GDM1 (cell line): ENCODE measurements around the gene CMSS1.

ENCODE experiments used
- DNase-seq: peaks from one replicate; lab custom pipeline; 2025; lab: John Stamatoyannopoulos, UW

The CMSS1 gene

DNA sequence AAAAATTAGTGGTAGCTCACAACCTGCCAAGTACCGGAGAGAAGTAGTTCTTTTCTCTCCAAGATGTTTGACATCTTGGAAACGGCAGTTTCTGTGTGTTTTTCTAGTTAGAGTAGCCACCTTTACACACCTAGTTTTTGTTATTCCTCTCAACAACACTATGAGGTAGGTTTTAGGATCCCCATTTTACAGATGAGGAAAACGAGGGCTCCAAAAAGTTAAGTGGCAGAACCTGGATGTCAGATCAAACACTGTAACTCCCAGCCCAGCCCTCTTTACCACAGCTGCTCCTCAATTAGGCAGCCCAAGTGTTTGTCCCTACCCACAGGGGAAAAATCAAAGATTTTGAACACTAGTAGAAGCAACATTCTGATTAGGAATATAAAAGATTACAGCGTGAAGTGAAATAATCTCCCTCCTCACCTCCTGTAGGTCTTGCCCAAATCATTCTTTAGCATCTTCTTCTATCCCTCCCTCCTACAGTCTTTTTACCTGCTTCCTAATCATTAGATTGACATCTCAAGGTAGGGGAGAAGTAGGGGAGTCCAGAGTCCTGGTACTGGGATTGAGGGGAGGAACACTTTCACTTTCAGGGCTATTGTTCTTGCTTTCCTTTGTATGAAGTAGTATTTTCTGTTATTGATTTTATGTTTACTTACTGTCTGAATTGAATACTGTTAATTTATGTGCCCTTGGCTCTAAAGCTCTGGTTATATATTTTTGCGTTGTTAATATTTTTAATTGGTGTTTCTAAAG is 142.6 kb downstream of the CMSS1 start:
- no peak for DNase-seq

DNA sequence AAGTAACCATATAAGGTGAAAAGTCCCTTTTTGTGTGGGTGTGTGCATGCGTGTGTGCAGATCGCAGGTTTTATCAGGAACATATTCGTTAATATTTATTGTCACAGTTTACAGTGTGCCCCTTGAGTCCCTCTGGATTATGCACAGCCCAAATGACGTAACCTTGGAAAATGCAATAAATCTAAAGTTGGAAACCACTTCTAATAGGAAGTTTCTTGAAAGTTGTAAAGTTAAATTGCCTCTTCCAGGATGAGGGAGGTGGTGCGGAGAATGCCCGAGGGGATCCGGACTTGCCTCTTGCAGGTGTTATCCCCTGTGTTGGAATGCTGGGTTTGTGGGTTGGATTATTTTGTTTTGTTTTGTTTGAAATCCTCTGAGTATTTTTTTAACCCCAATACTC is 143.3 kb downstream of the CMSS1 start:
- DNase-seq: no peak

DNA sequence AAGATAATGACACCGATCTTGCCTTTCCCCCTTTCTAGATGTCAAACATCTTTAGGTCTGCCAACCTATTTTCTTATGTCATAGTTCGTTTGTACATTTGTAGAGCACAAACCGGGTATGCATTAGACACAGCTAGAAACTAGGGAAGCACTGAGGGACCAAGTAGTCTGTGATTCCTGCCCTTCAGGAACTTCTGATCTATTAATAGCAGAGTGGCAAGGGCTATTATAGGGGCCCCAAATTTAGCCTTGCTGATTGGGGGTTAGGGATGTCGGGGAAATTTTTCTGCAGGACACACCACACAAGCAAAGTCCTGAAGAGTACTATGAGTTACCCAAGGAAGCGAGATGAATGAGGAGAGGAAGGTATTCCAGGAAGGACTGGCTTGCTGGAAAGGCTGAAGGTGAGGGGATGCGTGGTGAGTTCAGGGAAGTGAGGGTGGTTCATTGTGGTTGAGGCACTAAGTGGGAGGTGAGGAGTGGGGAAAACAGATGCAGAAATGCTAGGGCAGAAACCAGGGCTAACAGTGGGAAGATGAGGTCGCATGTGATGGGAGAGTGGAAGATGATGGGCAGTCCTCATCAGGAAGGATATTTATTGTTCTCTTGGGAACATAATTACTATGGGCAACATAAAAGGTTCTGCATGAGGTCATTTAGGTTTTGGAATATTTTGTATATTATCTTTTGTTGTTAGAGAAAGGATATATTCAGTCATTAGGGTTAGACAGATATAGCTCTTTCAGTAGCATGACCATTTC is 144.3 kb downstream of the CMSS1 start:
- no peak for DNase-seq

DNA sequence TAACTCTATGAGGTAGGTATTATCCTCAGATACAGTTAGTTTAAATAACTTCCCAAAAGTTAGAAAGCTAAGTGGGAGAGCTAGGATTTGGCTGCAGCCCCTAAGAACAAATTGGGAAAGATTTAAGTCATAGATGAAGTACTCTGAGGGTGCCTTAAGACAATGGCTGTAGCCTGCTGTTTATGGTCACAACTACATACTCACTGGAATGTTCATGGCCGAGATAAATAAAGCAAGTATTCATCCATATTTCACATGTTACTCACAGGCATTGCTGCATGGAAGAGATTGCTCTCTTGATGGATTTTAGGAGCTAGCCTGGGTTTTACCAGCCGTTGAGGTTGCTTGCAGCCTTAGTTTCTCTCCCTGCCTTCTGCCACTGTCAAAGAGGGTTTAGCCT is 145.0 kb downstream of the CMSS1 start:
- DNase-seq: no peak

DNA sequence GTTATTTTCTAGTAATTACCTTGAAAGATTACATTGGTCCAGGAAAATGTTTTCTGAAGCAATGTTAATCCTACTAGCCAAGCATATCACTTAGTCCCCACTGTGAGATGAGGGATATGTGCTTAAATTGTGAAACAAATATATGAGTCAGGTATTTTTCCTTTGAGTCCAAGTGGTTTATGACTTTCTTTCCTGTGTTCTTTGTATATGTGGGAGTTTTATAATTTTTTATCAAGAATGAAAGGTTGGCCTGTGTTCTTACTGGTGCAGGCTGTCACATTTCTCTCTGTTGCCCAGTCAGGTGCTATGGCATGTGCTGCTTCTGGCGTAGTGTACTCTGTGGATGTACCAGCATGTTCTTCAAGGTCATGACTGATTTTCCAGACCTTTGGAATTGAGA is 147.4 kb downstream of the CMSS1 start:
- DNase-seq: no peak

DNA sequence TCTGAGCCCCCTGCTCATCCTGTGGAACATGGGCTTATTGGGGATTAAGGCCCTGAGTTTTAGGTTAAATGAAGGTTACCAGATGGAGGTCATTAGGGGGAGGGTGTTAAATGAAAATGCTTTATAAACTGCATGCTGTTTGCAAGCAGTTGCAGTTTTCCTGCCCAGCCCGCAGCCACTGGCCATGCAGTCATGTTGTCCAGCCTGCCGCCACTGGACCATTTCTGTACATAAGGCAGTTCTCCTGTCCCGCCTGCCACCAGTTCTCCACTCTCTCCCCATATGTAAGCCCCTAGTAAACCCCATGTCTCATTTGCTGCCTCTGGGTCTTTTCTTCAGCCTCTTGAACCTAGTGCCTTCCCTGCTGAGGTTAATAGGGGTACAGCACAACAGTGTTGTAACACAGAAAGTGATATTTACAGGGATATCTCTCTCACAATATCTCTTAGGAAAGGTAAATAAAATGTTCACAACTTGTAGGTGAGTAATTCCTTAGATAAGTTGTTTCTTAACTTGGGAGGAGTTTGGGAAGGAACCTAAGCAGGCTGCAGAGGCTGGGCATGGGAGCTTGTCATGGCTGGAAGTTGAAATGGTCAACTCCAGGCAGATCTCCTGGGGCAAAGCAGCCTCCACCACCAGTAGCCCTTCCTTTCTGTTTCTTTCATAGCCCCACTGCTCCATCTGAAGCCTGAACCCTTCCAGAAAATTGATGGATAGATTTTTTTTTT is 148.2 kb downstream of the CMSS1 start:
- DNase-seq: no peak

DNA sequence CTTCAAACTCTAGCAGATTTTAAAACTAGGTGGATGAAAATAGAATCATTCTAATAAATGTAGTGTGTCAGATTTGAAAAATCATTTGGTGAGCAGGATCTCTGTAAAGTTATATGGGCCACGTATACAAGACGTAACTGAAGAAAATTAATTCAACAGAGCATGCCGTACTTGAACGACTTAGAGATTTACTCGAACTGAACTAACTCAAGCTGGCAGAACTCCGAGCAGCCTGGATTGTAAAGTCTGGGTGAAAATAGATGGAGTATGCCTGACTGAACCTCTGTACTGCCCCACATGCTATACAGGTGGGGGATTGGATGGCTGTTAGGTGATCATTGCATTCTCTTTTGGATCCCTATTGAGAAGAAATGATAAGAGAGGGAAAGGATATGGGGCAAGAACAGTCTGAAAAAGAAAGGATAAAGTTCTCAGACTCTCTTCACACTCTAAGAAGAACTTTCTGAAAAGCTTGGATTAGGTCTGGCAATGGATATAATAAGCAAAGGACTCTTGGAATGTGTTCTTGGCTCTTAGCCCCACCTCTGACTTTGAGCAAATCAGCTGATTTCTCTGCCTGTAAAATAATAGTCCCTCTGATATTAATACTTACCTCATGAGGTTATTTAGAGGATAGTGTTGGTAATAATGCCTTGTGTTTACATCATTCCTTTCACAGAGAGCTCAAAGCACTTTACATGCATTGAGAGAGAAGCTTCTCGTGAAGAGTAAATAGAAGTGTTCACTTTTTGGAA is 149.2 kb downstream of the CMSS1 start:
- no peak for DNase-seq

DNA sequence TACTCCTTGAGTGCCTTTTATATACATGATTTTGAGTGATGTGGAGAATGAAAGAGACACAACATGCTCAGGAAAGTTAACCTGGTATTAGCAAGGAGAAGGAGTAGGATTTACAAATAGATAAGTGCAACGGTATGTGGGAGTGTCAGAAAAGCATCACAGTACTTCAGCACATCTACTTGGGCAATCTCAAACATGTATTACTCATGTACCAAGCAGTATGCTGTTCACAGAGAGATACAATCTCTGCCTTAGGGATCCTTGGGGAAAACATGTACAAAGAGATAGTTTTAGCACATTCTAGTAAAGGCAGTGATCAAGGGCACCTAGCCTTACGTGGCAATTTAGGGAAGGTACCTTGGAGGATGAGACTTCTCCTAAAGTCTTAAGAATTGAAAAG is 150.1 kb downstream of the CMSS1 start:
- DNase-seq: no peak

DNA sequence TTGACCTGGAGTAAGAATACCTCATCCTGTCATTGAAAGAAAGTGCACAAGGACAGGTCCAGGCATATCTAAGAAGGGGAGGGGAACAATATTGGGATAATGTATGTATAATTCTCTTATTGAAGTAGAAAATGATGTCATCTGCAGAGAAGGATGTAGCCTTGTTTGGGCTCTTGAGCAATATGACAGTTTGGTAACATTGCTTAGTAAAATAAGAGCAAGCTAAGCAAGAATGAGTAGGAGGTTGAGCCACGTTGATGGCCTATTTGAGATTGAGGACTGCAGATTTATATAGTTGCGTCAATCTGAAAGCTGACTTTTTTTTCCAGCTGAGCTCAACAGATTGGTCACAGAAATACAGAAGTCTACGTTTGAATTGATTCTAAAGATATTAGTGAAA is 151.5 kb downstream of the CMSS1 start:
- no peak for DNase-seq

DNA sequence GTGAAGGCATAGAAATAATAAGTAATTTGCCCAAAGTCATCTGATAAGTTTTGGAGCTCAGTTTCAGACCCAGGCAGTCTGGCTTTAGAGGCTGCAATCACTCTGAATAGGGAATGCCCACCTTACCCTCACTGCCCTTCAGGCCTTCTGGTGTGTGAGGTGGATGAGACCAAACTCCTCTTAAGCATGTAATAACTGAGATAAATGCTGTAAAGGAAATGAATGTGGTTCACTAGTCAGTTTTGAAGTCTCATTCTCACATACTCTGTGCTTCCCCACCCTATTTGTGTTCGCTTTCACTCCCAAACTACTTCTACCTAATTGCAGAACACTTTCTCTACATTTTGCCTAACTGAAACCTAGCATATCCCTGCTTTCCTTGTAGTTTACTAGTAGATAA is 152.5 kb downstream of the CMSS1 start:
- DNase-seq: no peak

DNA sequence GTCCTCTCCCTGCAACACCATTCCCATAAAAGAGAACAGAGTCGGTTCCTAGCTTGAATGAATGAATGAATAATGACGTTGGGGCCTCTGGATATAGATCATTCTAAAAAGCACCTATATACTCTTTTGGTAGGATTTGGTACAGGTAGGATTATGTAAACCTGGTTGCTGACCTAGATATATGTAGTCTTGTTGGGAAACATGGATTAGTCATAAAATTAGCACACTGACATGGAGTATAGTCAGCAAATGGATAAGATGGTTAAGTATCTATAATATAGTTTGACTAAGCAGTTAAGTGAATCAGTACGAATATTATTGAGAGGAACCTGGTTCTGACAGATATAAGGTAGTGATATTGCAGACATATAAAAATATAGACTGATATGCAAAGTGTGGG is 154.1 kb downstream of the CMSS1 start:
- DNase-seq: no peak

DNA sequence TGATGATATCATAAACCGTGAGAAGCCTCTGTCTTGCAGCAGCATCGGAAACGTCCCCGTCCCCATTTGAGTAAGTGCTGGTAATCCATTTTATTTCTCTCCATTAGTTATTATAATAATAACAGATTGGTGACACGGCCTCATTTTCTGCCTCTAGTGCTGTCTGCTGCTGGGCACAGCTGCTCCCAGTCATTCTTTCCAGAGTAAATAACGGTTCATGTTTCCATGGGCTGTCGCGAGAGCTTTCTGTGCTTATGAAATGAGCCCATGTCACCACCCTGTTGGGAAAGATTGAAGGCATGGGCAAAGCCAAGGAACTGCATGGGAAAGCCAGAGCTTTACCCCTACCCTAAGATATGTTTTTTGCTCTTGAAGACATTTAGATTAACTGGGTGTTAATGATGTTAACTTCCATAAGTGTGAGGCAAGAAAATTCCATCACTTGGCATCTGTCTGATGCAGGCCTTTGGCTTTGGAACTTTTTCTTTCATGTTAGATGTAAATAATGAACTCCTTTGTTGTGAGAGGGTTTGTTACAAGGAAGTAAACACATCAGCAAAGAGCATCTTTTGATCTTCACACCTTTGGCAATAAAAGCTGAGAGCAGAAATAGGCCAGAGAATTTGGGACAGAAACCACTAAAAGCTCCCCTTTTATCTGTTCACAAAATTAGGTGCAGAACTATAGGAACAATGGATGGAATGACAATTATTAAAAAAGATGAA is 154.9 kb downstream of the CMSS1 start:
- no peak for DNase-seq

DNA sequence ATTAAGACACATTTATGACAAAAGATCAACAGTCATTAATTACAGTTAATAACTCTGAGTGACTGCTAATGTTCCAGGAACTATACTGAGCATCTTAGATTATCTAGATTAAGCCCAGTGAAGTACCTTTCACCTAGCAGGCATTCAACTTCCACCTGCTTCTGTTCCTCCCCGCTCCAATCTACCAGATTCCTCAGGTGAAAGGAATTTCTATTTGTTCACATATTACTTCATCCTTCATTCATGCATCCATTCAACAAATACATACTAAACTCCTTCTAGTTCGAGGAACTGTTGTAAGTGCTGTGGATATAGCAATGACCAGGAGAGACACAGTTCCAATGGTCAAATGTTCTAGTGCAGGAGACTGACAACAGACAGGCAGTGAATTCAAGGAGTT is 157.3 kb downstream of the CMSS1 start:
- DNase-seq: no peak

DNA sequence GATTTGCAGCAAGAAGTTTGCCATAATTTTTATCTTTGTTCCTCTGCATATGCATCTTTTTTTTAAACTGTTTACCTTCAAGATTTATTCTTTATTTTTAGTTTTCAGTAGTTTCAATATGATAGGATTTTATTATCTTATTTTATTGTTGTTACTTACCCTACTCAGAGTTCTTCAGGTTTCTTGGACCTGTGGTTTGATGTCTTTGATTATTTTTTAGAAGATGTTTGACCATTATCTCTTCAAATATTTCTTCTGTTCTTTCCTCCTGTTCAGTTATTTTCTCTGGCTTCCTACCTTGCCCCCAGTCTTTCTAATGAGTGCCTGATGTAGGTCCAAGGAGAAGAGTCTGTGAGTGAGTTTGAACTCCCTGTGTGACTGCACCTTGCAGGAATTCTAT is 158.9 kb downstream of the CMSS1 start:
- DNase-seq: no peak

DNA sequence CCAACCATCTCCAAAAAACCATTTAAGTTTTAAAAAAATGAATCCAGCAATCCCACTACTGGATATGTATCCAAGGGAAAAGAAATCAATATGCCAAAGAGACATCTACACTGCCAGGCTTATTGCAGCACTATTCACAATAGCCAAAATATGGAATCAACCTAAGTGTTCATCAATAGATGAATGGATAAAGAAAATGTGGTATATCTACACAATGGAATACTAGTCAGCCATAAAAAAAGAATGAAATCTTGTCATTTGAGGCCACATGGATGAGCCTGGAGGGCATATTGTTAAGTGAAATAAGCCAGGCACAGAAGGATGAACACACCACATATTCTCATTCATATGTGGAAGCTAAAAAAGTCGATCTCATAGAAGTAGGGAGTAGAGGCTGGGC is 160.6 kb downstream of the CMSS1 start:
- no peak for DNase-seq

DNA sequence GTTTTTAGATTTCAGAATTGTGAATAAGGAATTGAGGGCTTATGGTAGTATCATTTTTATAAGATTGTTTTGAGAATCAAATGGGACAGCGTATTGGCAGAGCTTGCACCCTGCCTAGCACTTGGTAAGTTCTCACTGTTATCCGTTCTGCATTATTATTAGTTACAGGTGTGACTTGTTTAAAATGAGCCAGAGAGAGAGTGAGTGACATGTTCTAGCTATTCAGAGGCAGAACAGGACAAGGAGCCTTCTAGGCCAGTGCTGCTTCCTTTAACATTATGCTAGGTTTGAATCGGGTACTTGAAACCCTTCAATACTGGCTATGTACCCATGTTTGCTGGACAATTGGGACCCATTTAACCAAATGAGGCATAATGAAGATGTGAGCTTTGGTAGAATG is 162.9 kb downstream of the CMSS1 start:
- no peak for DNase-seq

DNA sequence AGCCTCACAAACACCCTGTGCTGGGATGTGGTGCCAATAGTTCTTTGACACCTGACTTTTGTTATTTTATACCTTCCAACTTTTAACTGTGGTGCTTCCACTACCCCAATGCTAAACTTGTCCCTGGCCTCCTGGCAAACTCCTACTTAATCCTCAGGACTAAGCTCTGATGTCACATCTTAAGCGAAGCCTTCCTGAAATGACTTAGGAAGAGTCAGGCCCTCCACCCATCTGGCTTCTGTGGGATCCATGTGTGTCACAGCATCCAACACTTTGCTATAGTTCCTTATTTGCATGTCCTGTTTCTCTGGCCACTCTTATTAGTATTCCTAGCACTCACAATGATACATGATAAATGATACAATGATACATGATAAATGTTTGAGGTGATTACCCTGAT is 163.5 kb downstream of the CMSS1 start:
- DNase-seq: no peak

DNA sequence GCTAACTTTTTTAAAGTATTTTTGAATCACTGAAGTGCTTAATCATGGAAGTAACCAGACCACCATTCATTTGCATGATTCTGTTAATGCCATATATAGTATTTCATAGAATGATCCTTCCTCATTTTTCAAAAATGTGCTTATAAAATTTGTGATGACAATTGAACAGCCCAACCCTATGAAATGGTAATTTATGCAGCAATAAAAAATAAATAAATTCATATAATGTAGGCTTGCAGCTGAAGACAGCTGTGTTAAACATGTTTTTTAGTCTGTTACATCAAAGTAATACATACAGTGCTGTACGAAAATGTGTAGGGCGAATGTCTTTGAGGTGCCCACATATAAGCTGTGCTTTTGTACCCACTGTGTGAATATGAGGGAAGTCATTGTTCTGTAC is 165.0 kb downstream of the CMSS1 start:
- DNase-seq: no peak

DNA sequence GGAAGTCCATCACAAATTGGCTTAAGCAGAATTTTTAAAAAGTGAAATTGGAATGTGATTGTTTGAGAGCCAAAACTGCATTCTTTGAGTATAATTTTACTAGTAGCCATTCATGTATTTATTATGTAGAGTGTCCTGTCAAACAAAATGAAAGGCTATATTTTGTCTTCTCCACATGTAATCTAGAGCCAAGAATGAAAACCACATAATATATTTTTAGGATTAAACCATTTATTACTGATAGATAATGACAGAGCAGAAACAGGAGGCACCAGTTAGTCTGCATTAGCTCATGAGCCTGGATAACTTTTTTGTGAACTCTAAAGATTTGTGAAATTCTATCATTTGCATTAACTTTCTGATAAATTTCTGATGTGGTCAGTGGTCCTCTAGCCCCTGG is 166.5 kb downstream of the CMSS1 start:
- DNase-seq: no peak

DNA sequence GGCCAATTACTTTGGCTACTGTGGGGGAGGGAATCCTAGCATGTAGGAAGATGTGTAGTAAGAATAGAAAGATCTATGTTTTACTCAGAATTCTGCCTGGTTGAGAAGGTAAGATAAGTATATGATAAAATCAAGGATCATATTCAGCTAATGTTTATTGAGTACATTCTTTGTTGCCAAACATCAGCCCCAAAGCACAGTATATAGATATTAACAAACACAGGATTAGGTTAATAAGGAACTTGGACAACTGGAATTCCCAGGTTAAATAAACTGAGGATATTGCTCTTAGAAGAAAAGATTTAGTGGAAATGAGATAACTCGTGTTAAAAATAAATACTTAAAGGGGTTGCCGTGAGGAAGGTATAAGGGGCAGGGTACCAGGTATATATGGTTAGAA is 167.0 kb downstream of the CMSS1 start:
- DNase-seq: no peak

DNA sequence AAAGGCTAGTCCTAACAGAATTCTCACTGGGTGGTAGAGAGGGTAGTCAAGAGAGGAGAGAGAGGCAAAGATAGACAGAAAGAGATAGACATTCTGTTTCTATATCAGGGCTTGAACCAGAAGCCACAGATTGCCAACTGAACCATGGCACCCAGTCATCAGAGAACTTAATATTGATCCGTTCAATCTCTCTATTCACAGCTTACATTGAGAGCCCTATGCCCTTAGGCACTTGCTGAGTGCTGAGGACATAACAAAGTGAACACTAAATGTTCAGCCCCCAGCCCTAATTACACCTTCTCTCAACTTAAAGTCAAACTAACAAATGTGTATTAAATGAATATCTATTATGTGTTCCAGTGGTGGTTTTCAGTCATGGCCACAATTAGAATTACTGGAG is 172.5 kb downstream of the CMSS1 start:
- no peak for DNase-seq

DNA sequence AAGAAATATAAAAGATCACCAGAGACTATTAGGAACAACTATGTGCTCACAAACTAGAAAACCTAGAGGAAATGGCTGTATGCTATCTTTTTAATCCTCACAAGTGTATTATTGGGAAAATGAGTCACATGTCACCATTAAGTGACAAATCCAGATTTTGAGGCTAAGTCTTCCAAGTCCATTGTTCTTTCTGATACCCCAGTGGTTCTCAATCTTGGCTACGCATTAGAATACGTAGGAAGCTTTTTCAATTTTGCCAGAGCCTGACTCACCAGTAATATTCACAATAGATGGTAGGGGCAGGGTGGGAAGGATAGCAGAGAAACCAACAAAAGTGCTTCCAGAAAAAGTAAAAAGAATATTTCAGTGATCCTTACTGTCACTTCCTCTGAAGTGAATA is 179.6 kb downstream of the CMSS1 start:
- DNase-seq: no peak
